HFF-Myc (cell line): ENCODE data around the gene NDUFA3.
"Not testable (repeated sequence)": the region's sequence is repeated elsewhere in the genome, so short reads cannot be mapped to it uniquely, and the experiment has no call there.

Source experiments
- DNase-seq: peaks from one replicate; pipeline ENCODE4 v3.0.0-alpha.2; 2011; ENCODE audit warnings: low read depth; ENCODE audit errors: extremely low read depth
- H3K4me3 ChIP-seq: replicated peaks from 2 replicates; pipeline ENCODE4 v1.5.1; 2011; ENCODE audit warnings: low read depth, mild to moderate bottlenecking, control low read depth, low read length
- TF ChIP-seq, protein P1 (sequence below): IDR thresholded peaks from 2 replicates; pipeline ENCODE4 v1.5.1; 2012; ENCODE audit warnings: mild to moderate bottlenecking, low read depth, low read length, control low read depth; ENCODE audit errors: missing control alignments

Gene NDUFA3

DNA sequence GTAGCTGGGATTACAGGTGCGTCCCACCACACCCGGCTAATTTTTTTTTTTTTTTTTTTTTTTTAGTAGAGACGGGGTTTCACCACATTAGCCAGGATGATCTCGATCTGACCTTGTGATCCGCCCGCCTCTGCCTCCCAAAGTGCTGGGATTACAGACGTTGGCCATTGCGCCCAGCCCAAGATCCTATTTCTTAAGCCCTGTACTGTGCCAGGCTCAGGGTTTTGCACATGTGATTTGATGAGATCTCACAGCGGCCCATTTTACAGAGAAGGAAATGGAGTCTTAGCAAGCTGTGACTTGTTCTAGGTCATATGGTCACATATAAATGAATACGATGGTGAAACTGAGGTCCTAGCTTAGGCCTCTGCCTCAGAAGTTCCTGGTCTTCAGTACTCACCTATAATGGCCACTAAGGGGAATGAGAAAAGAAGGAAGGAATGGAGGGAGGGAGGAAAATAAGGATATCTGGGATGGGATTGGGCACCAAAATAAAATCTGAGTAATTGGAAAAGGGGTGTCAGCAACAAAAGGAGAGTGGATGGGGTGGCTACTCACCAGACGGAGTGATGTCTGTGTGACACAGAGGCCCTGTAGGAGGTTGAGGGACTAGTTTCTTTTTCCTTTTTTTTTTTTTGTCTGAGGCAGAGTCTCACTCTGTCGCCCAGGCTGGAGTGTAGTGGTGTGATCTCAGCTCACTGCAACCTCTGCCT lies 3.3 kb upstream of the NDUFA3 start:
- no peak overlapping the region for H3K4me3 ChIP-seq
- no peak for DNase-seq
- TF ChIP-seq, protein P1, sequence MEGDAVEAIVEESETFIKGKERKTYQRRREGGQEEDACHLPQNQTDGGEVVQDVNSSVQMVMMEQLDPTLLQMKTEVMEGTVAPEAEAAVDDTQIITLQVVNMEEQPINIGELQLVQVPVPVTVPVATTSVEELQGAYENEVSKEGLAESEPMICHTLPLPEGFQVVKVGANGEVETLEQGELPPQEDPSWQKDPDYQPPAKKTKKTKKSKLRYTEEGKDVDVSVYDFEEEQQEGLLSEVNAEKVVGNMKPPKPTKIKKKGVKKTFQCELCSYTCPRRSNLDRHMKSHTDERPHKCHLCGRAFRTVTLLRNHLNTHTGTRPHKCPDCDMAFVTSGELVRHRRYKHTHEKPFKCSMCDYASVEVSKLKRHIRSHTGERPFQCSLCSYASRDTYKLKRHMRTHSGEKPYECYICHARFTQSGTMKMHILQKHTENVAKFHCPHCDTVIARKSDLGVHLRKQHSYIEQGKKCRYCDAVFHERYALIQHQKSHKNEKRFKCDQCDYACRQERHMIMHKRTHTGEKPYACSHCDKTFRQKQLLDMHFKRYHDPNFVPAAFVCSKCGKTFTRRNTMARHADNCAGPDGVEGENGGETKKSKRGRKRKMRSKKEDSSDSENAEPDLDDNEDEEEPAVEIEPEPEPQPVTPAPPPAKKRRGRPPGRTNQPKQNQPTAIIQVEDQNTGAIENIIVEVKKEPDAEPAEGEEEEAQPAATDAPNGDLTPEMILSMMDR = no peak

DNA sequence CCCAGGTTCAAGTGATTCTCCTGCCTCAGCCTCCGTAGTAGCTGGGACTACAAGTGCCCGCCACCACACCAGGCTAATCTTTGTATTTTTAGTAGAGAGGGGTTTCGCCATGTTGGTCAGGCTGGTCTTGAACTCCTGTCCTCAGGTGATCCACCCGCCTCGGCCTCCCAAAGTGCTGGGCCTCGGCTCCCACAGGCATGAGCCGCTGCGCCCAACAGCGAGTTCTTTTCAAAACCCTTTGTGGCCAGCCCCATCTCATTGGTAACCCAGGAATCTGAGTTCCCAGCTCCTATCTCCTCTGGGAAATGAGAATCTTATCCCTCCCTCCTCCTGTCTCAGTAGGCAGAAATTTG lies 2.8 kb upstream of the NDUFA3 start:
- DNase-seq, H3K4me3 ChIP-seq: not testable (repeated sequence)

DNA sequence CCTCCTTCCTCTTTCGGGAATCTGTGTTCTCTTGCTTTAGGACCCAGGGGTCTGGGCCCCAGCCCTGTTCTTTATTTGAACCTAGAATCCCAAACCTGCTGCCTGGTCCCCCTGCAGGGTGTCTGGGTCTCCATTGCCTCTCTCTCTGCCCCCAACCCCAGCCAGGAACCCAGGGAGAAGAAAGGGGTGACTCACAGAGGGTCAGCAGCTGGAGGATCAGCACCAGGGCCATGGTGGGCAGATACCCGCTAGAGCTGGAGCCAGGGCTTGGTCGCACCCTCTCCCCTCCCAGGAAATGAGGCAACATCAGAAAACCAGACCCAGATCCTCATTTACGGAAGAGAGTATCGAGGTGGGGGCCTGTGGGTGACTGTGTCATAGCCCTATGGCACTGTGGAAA lies 2.1 kb upstream of the NDUFA3 start, which contains the start of gene OSCAR:
Gene OSCAR, minus strand, starts transcription at position 243 of the 400 bp plus-strand sequence. Its CDS starts 11 bp downstream, at position 232.
- DNase-seq = no peak
- TF ChIP-seq, protein P1 = no peak
- H3K4me3 ChIP-seq = no peak within 1 kb of the TSS

DNA sequence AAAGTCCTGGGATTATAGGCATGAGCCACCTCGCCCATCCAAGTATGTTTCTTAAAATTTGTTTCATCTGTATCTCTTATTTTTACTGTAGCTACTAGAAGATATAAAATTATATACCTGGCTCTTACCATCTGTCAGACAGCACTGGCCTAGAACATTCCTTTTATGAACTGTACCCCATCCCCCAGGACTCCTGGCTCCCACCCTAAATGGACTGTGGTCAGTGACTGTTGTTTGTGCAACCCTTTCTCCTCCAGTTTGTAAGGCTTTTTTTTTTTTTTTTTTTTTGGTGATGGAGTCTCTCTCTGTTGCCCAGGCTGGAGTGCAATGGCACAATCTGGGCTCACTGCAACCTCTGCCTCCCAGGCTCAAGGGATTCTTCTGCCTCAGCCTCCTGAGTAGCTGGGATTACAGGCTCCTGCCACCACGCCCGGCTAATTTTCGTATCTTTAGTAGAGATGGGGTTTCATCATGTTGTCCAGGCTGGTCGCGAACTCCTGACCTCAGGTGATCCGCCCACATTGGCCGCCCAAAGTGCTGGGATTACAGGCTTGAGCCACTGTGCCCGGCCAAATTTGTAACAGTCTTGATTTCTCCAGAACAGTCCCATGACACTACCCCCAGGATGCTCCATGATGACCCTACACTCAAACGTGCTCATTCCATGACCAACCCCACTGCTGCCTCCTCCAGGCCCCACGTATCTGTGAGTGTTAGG lies 2.5 kb downstream of the NDUFA3 start:
- DNase-seq = no peak
- no peak overlapping the region for H3K4me3 ChIP-seq
- TF ChIP-seq, protein P1 = no peak

- DNase-seq = no peak
- no peak overlapping the region for H3K4me3 ChIP-seq
- TF ChIP-seq, protein P1 = no peak
These were observed 3.1 kb downstream of the NDUFA3 start for GRCh38 chr19:54105796-54106195.

GRCh38 chr19:54106716-54107115 lies 4.1 kb downstream of the NDUFA3 start:
- no peak overlapping the region for H3K4me3 ChIP-seq
- TF ChIP-seq, protein P1 = no peak
- no peak for DNase-seq

DNA sequence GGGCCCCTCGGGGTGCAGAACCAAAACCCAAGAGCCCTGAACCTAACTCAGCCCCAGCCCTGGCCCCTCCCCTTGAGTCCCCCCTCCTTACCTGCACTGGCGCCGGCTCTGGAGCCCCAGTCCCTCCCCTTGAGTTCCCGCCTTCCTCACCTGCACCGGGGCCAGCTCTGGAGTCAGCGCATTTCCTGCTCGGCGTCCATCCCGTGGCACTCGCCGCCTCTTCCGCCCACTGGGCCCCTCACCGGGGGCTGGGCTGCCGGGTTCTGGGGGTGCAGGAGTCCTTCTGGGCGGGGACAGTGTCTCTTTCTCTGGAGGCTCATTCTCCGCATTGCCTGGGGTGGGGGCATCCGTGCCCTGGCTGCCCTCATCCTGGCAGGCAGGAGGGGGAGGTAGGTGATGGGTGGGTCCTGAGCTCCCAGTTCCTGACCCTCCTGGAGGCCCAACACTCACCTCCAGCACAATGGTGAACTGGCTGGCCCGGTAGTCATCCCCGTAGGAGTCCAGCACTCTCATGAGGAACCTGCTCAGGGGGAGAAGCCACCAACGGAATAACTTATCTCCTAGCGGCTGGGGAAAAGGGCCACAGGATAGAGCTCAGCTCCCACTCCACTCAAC lies 5.3 kb downstream of the NDUFA3 start:
- no peak for DNase-seq
- H3K4me3 ChIP-seq = no peak overlapping the region
- TF ChIP-seq, protein P1 = no peak
